ENCODE measurements around the gene TRAF5.

DNA sequence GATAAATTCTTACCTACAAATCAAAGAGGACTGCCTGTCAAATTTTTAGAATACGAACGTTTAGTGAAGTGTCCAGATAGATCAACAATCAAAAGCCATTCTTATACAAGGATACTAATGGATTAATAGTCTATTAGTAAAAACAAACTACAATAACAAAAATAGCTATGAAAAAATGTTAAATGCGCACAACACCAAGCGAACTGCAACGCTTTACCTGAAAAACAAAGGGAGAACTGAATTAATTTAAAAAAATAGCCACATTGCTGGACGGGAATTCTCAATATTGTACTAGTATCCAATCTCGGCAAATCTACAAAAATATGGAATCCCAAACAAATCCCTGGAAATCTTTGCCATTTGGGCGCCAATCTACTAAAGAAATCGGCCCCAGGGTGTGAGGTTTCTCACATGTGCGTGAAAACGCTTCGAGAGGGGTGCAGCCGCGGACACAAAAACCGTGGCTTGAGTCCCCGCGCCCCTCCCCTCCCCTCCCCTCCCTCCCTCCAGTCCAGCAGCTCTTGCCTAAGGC, 55.6 kb downstream of the TRAF5 start:
- TF ChIP-seq, protein P1, sequence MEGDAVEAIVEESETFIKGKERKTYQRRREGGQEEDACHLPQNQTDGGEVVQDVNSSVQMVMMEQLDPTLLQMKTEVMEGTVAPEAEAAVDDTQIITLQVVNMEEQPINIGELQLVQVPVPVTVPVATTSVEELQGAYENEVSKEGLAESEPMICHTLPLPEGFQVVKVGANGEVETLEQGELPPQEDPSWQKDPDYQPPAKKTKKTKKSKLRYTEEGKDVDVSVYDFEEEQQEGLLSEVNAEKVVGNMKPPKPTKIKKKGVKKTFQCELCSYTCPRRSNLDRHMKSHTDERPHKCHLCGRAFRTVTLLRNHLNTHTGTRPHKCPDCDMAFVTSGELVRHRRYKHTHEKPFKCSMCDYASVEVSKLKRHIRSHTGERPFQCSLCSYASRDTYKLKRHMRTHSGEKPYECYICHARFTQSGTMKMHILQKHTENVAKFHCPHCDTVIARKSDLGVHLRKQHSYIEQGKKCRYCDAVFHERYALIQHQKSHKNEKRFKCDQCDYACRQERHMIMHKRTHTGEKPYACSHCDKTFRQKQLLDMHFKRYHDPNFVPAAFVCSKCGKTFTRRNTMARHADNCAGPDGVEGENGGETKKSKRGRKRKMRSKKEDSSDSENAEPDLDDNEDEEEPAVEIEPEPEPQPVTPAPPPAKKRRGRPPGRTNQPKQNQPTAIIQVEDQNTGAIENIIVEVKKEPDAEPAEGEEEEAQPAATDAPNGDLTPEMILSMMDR (IDR thresholded peaks at IDR 0.05), result no peak
- no peak for TF ChIP-seq POLR2A (IDR thresholded peaks at IDR 0.05)
